PC-3 (cell line): ENCODE measurements around the gene JPH3. TPM values are rescaled to one million over a fixed set of nuclear protein-coding genes. Genes with fewer than 3 reads are reported as not detected.
"Not testable (repeated sequence)": the region's sequence is repeated elsewhere in the genome, so short reads cannot be mapped to it uniquely, and the experiment has no call there.

Source experiments
- ATAC-seq: fragments of 200-7000 bp; cut with Tn5 transposase; 2 replicates; pipeline ENCODE4 v1.9.1; 2020; ENCODE audit warnings: mild to moderate bottlenecking, moderate library complexity
- BruUV-seq: library from RNA; stranded (reverse); fragments of 400-500 nt; replicated peaks from 2 replicates; lab custom pipeline; 2021; lab: Mats Ljungman, UMichigan
- CTCF ChIA-PET: fragments of 300-600 bp; sonication (Branson Sonifier 250); formaldehyde crosslinking; loops from one replicate; lab custom pipeline; 2022; ENCODE audit warnings: antibody characterized with exemption; lab: Charles Lee
- POLR2A ChIA-PET: fragments of 300-600 bp; sonication (Branson Sonifier 250); formaldehyde crosslinking; loops from one replicate; lab custom pipeline; 2022; ENCODE audit warnings: antibody characterized with exemption; ENCODE audit not compliant: unreplicated experiment; lab: Charles Lee
- DNase-seq: peaks from one replicate; pipeline ENCODE4 v3.0.0-alpha.2; 2015
- H2AFZ ChIP-seq: fragments of 300-600 bp; sonication (generic); 2 replicates; pipeline ENCODE4 v1.6.0; 2016; ENCODE audit warnings: antibody characterized with exemption, low read length
- H3F3A ChIP-seq: fragments of 300-600 bp; sonication (generic); one replicate; pipeline ENCODE4 v1.6.0; 2017; ENCODE audit warnings: antibody characterized with exemption, low read length, control low read depth, mild to moderate bottlenecking; ENCODE audit not compliant: unreplicated experiment
- H3K27ac ChIP-seq: fragments of 300-600 bp; sonication (generic); 2 replicates; pipeline ENCODE4 v1.5.1; 2016; ENCODE audit warnings: mild to moderate bottlenecking, low read length
- H3K27me3 ChIP-seq: fragments of 300-600 bp; sonication (generic); 2 replicates; pipeline ENCODE4 v1.6.1; 2016; ENCODE audit warnings: low read length, mixed read lengths
- H3K36me3 ChIP-seq: fragments of 300-600 bp; sonication (generic); 2 replicates; pipeline ENCODE4 v1.6.1; 2016; ENCODE audit warnings: low read depth, mixed run types, low read length, mixed read lengths
- H3K4me1 ChIP-seq: fragments of 300-600 bp; sonication (generic); 2 replicates; pipeline ENCODE4 v1.5.1; 2016; ENCODE audit warnings: low read length; ENCODE audit not compliant: insufficient read depth
- H3K4me2 ChIP-seq: fragments of 300-600 bp; sonication (generic); 2 replicates; pipeline ENCODE4 v1.6.0; 2016; ENCODE audit warnings: low read length
- H3K4me3 ChIP-seq: fragments of 300-600 bp; sonication (generic); 2 replicates; pipeline ENCODE4 v1.5.1; 2016; ENCODE audit warnings: mild to moderate bottlenecking, low read length, mixed read lengths
- H3K79me2 ChIP-seq: fragments of 300-600 bp; sonication (generic); 2 replicates; pipeline ENCODE4 v1.6.1; 2017; ENCODE audit warnings: low read length, mixed read lengths
- H3K9ac ChIP-seq: fragments of 300-600 bp; sonication (generic); 2 replicates; pipeline ENCODE4 v1.6.0; 2016; ENCODE audit warnings: mild to moderate bottlenecking, low read length
- H3K9me2 ChIP-seq: fragments of 300-600 bp; sonication (generic); replicated peaks from 2 replicates; pipeline ENCODE4 v1.6.1; 2016; ENCODE audit warnings: mixed run types, low read length, mixed read lengths
- H3K9me3 ChIP-seq: fragments of 300-600 bp; sonication (generic); 2 replicates; pipeline ENCODE4 v1.6.1; 2016; ENCODE audit warnings: low read length, mixed read lengths
- H4K20me1 ChIP-seq: fragments of 300-600 bp; sonication (generic); 2 replicates; pipeline ENCODE4 v1.6.1; 2016; ENCODE audit warnings: low read length, mixed read lengths
- EZH2 ChIP-seq: fragments of 300-600 bp; sonication (generic); IDR thresholded peaks from one replicate; pipeline ENCODE4 v1.6.1; 2017; ENCODE audit warnings: antibody characterized with exemption, mild to moderate bottlenecking, low read length; ENCODE audit not compliant: unreplicated experiment
- EZH2phosphoT487 ChIP-seq: fragments of 300-600 bp; sonication (generic); IDR thresholded peaks from 2 replicates; pipeline ENCODE4 v1.6.1; 2018; ENCODE audit warnings: mild to moderate bottlenecking, antibody characterized with exemption, low read length, borderline replicate concordance
- intact Hi-C: fragments of 100-400 bp; cut with micrococcal nuclease; formaldehyde crosslinking; loops from 2 replicates; pipeline ENCODE4 v1.9.0; 2023
- total RNA-seq: library from RNA; depleted of rRNA; stranded (reverse); fragments of >200 nt; gene quantifications from 2 replicates; pipeline ENCODE4 v1.2.3, GENCODE V29; 2014
- TF ChIP-seq, protein P1 (sequence below): fragments of 300-600 bp; sonication (generic); conservative IDR thresholded peaks from 2 replicates; pipeline ENCODE4 v1.5.1; 2017; ENCODE audit warnings: antibody characterized with exemption, low read depth, mild to moderate bottlenecking, low read length

Gene JPH3
- total RNA-seq, 1 experiment from 2014 or later, result not detected

DNA sequence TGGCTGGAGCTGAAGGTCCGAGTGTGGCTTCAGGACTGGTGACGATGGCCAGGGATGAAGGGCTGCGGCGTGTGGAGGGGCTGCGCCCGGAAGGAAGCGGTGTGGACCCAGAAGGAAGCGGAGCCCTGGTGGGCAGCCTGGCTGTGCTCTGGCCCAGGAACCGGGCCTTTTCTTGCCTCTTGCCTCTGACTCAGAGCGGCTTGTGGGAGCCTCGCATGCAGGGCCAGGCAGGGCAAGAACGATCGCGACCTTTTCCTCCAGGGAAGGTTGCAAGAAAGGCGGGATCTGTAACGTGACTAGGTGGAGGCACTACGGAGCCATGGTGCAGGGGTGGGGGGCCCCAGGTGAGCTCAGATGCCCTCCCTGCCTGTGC lies 78.0 kb downstream of the JPH3 start:
- Histone ChIP-seq H3K27ac (no peak overlapping the region), H3K9me2 (no peaks in the 10 kb centered on the region), H3K27me3 (no peaks in the 10 kb centered on the region), H3K4me2 (no peak overlapping the region), H3K9me3 (no peaks in the 10 kb centered on the region), H3F3A (no peaks in the 10 kb centered on the region), H2AFZ (no peak overlapping the region), H3K4me3 (no peak overlapping the region), H3K4me1 (no peaks in the 10 kb centered on the region), H3K79me2 (no peaks in the 10 kb centered on the region), H3K9ac (no peak overlapping the region), H4K20me1 (no peaks in the 10 kb centered on the region), H3K36me3 (no peaks in the 10 kb centered on the region)
- BruUV-seq, result no TSS peak
- ChIA-PET CTCF (no interaction called here), POLR2A (no interaction called here)
- DNase-seq, result no peak
- ATAC-seq, result no peak
- TF ChIP-seq EZH2 (no peak), EZH2phosphoT487 (no peak)
- TF ChIP-seq, protein P1, sequence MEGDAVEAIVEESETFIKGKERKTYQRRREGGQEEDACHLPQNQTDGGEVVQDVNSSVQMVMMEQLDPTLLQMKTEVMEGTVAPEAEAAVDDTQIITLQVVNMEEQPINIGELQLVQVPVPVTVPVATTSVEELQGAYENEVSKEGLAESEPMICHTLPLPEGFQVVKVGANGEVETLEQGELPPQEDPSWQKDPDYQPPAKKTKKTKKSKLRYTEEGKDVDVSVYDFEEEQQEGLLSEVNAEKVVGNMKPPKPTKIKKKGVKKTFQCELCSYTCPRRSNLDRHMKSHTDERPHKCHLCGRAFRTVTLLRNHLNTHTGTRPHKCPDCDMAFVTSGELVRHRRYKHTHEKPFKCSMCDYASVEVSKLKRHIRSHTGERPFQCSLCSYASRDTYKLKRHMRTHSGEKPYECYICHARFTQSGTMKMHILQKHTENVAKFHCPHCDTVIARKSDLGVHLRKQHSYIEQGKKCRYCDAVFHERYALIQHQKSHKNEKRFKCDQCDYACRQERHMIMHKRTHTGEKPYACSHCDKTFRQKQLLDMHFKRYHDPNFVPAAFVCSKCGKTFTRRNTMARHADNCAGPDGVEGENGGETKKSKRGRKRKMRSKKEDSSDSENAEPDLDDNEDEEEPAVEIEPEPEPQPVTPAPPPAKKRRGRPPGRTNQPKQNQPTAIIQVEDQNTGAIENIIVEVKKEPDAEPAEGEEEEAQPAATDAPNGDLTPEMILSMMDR, result no peak
- intact Hi-C loops, result no loop called here

DNA sequence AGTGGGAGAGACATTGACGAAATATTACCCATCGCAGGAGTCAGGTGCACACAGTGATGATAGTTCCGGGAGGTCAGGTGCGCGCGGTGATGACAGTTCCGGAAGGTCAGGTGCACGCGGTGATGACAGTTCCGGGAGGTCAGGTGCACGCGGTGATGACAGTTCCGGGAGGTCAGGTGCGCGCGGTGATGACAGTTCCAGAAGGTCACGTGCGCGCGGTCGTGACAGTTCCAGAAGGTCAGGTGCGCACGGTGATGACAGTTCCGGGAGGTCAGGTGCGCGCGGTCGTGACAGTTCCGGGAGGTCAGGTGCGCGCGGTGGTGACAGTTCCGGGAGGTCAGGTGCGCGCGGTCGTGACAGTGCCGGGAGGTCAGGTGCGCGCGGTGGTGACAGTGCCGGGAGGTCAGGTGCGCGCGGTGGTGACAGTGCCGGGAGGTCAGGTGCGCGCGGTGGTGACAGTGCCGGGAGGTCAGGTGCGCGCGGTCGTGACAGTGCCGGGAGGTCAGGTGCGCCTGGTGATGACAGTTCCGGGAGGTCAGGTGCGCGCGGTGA lies 78.8 kb downstream of the JPH3 start:
- H2AFZ ChIP-seq, H3K36me3 ChIP-seq, H3K4me2 ChIP-seq, ATAC-seq, H3K9me3 ChIP-seq, CTCF ChIA-PET, H3K27ac ChIP-seq, H3F3A ChIP-seq, DNase-seq, POLR2A ChIA-PET, intact Hi-C loops, H3K79me2 ChIP-seq, H3K9ac ChIP-seq, H3K9me2 ChIP-seq, H4K20me1 ChIP-seq, H3K4me3 ChIP-seq, BruUV-seq, H3K4me1 ChIP-seq, H3K27me3 ChIP-seq: not testable (repeated sequence)

DNA sequence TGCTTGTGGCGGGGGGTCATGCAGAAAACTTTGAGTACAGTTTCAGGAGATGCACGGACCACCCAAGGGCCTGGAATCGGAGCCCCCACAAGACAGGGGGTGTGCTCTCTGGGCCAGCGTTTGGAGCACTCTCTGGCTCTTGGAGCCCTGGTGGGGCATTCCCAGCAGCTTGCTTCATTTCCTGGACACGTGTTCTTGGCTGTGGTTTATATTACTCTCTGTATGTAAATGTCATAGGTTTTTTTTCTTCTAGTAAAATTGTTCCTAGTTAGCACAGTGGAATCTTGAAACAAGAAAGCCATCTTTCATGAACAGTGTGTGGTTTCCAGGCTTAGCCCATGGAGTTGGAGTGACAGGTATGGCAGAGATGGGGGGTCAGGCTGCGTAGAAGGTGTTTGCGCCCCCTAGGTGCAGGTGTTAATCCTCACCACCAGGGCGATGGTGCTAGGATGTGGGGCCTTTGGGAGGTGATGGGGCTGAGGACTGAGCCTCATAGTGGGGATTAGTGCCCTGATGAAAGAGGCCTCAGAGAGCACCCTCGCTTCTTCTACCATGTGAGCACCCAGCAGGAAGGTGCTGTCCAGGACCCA lies 79.8 kb downstream of the JPH3 start:
- H3K4me1 ChIP-seq, result no peaks in the 10 kb centered on the region
- no peaks in the 10 kb centered on the region for H4K20me1 ChIP-seq
- no TSS peak for BruUV-seq
- no peak overlapping the region for H3K9ac ChIP-seq
- intact Hi-C loops, result no loop called here
- H3F3A ChIP-seq, result no peaks in the 10 kb centered on the region
- H3K36me3 ChIP-seq, result no peaks in the 10 kb centered on the region
- no peaks in the 10 kb centered on the region for H3K9me3 ChIP-seq
- ATAC-seq (peak; percentile 50; the same call in 1 of the 2 replicates), DNase-seq (no peak)
- H3K27ac ChIP-seq, result no peak overlapping the region
- no peak for TF ChIP-seq EZH2phosphoT487
- TF ChIP-seq, protein P1, result peak; percentile 52; the same call in 1 of the 2 replicates
- POLR2A ChIA-PET, result no interaction called here
- H3K79me2 ChIP-seq, result no peaks in the 10 kb centered on the region
- no peak overlapping the region for H3K4me2 ChIP-seq
- H3K9me2 ChIP-seq, result no peaks in the 10 kb centered on the region
- H2AFZ ChIP-seq, result no peak overlapping the region
- CTCF ChIA-PET, result no interaction called here
- H3K27me3 ChIP-seq, result no peaks in the 10 kb centered on the region
- no peak overlapping the region for H3K4me3 ChIP-seq
